ENCODE measurements around the gene RITA1.

Gene RITA1

DNA sequence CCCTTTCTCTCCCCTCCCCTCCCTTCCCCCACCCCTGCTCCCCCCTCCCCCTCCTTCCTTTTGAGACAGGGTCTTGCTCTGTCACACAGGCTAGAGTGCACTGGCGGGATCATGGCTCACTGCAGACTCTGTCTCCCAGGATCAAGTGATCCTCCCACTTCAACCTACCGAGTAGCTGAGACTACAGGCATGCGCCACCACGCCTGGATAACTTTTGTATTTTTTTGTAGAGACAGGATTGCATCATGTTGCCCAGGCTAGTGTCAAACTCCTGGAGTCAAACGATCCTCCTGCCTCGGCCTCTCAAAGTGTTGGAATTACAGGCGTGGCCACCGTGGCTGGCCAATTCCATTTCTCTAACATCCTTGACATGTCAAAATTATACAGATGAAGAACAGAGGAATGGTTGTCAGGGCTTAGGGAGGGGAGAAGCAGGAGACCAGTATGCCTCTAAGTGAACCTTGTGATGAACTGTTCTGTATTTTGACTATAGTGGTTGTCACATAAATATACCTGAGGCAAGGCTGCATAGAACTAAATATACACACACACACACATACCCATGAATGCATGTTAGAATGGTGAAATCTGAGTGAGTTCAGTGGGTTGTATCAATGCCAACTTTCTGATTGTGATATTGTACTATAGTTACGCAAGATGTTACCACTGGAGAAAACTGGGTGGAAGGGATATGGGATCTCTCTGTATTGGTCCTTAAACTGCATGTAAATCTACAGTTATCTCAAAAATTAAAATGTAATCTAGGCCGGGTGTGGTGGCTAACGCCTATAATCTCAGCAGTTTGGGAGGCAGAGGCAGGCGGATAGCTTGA, 39.6 kb upstream of the RITA1 start:
- ATAC-seq (replicated peaks; ENCODE audit: extremely low read depth, poor library complexity, severe bottlenecking) (no peak), DNase-seq (ENCODE audit: low spot score in 2 of 2) (no peak)
- peaks cover 11% of the 10 kb centered on the region for H3K27me3 Mint-ChIP-seq
- H3K27ac Mint-ChIP-seq (ENCODE audit: low read depth): no peak overlapping the region
- H3K4me3 Mint-ChIP-seq: no peak overlapping the region
- H3K36me3 Mint-ChIP-seq (ENCODE audit: insufficient read depth): no peaks in the 10 kb centered on the region
- no peaks in the 10 kb centered on the region for H3K4me1 Mint-ChIP-seq
- no peaks in the 10 kb centered on the region for H3K9me3 Mint-ChIP-seq

DNA sequence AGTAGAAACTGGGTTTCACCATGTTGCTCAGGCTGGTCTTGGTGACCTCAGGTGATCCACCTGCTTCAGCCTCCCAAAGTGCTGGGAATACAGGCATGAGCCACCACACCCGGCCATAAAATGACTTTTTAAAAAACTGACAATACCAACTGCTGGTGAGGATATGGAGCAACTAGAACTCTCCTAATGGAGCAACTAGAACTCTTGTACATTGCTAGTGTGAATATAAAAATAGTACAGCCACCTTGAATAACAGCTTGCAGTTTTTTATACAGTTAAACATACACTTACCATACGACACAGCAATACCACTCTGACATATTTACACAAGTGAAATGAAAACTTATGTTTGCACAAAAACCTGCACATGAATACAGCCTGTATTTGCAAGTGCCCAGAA, 38.5 kb upstream of the RITA1 start:
- no peak for ATAC-seq (replicated peaks; ENCODE audit: extremely low read depth, poor library complexity, severe bottlenecking)
- DNase-seq (ENCODE audit: low spot score in 2 of 2): no peak
- Mint-ChIP-seq H3K9me3 (no peaks in the 10 kb centered on the region), H3K4me1 (peaks cover 2% of the 10 kb centered on the region), H3K4me3 (no peak overlapping the region), H3K27ac (ENCODE audit: low read depth) (no peak overlapping the region), H3K27me3 (peaks cover 15% of the 10 kb centered on the region), H3K36me3 (ENCODE audit: insufficient read depth) (no peaks in the 10 kb centered on the region)

DNA sequence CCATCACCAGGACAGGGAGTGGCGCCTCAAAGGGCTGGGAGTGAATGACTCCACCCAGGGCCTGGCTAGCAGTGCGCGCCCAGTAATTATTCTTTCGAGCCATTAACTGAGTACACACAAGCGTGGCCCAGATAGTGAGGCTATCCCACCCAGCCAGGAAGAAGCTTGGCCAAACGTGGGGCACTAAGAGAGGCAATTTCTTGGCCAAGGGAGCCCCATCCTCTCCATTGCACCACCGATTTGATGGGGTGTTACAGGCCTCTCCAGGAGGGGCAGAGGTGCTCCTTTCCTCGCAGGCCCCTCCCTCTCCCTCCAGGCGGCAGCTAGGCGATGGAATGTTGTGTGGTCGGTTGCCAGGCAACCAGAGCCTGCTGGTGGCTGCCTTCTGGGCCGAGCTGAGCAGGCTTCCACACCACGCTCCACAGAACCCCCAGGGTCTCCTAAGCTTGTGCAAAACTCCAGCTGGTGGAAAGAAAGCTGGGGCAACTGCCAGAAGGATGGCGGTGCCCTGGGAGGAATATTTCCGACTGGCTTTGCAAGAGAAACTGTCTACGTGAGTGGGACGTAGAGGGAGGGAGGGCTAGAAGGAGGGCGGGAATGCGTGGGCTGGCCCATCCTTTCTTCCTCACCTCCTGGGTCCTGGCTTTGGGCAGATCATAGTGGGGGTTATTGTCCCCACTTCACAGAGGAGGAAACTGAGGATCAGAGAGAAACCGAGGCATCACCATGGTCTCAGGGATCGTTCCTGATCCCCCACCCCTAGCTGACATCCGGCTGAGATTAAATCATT, 36.0 kb upstream of the RITA1 start, which contains the start of gene CFAP73:
Gene CFAP73 (plus strand): TSS at position 364 of the 790 bp plus-strand sequence. CDS start 134 bp downstream, at position 498.
- H3K9me3 Mint-ChIP-seq: no peaks in the 10 kb centered on the region
- peaks cover 23% of the 10 kb centered on the region for H3K27me3 Mint-ChIP-seq
- H3K27ac Mint-ChIP-seq (ENCODE audit: low read depth): no peak within 1 kb of the TSS
- ATAC-seq (replicated peaks; ENCODE audit: extremely low read depth, poor library complexity, severe bottlenecking) (no peak), DNase-seq (ENCODE audit: low spot score in 2 of 2) (no peak)
- H3K4me3 Mint-ChIP-seq: no peak within 1 kb of the TSS
- peaks cover 4% of the 10 kb centered on the region for H3K36me3 Mint-ChIP-seq (ENCODE audit: insufficient read depth)
- peaks cover 9% of the 10 kb centered on the region for H3K4me1 Mint-ChIP-seq

DNA sequence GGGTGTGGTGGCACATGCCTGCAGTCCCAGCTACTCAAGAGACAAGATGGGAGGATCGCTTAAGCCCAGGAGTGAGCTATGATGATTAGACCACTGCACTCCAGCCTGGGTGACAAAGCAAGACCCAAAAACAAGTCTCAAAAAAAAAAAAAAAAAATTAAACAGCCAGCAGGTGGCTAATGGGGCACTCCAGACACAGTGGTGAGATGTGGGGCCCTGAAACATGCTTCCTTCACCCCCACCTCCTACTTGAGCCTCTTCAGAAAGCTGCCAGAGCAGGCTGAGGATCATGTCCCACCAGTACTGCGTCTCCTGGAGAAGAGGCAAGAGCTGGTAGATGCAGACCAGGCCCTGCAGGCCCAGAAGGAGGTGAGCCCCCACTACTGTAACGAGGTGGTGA, 33.9 kb upstream of the RITA1 start:
- Mint-ChIP-seq H3K4me1 (peaks cover 13% of the 10 kb centered on the region), H3K4me3 (peak overlapping the region; percentile 76), H3K9me3 (no peaks in the 10 kb centered on the region), H3K27ac (ENCODE audit: low read depth) (peak overlapping the region; percentile 58), H3K27me3 (peaks cover 23% of the 10 kb centered on the region), H3K36me3 (ENCODE audit: insufficient read depth) (peaks cover 4% of the 10 kb centered on the region)
- ATAC-seq (replicated peaks; ENCODE audit: extremely low read depth, poor library complexity, severe bottlenecking) (no peak), DNase-seq (ENCODE audit: low spot score in 2 of 2) (no peak)

DNA sequence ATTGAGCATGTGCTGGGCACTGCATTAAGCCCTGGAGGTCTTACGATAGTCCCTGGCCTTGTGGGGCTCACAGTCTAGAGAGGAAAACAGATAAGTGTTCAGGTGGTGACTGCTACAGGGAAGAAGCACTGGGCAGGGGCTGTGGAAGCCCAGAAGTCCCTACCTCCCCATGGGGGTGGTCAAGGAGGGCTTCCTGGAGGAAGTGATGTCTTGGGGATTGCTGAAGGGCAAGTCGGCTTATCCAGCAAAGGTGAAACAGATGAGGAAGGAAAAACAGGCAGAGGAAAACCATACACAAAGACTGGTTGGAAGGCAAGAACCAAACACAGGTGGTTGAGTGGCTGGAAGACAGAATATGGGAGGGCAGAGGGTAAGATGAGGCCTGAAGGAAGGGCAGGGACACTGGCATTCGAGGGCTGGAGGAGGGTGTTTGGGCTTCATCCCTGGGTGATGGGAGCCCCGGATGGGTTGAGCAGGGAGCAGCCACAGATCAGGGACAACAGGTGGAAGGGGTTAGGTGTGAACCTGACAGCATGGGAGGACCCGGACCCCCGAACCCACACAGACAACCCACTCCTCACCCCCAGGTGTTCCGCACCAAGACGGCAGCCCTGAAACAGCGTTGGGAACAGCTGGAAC, 33.2 kb upstream of the RITA1 start:
- no peaks in the 10 kb centered on the region for H3K9me3 Mint-ChIP-seq
- DNase-seq (ENCODE audit: low spot score in 2 of 2) (no peak), ATAC-seq (replicated peaks; ENCODE audit: extremely low read depth, poor library complexity, severe bottlenecking) (no peak)
- peak overlapping the region; percentile 58 for H3K27ac Mint-ChIP-seq (ENCODE audit: low read depth)
- H3K4me1 Mint-ChIP-seq: peaks cover 13% of the 10 kb centered on the region
- peaks cover 23% of the 10 kb centered on the region for H3K27me3 Mint-ChIP-seq
- H3K4me3 Mint-ChIP-seq: peak overlapping the region; percentile 76
- H3K36me3 Mint-ChIP-seq (ENCODE audit: insufficient read depth): peaks cover 8% of the 10 kb centered on the region

DNA sequence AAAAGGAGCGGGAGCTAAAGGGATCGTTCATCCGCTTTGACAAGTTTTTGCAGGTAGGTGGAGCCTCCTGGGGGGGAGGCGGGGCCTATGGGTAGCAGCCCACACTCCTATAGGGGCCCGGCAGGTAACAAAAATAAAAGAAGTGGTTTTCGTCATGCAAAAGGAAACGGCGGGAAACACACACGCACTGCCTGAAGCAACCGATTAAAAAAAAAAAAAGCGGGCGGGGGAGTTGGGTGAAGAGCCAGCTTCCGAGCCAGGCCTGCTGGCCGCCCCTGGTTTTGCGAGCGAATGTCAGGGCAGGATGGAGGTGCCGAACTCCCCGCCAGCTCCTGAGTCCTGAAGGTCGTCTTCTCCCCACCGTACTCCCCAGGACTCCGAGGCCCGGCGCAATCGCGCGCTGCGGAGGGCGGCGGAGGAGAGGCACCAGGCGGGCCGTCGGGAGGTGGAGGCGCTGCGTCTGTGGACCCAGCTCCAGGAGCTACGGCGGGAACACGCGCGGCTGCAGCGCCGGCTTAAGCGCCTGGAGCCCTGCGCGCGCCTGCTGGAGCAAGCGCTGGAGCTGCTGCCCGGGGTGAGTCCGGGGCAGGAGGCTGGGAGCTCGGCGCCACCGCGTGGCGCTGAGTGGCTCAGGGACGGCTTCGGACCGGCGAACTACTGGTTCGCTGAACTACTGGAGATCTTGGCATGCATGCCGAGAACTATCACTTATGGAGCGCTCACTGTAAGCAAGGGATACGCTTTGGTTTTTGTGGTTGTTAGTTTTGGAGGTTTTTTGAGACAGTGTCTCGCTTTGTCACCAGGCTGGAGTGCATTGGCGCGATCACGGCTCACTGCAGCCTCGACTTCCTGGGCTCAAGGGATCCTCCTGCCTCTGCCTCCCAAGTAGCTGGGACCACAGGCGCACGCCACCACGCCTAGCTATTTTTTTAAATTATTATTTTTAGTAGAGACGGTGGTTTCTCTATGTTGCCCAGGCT, 32.4 kb upstream of the RITA1 start:
- peaks cover 8% of the 10 kb centered on the region for H3K36me3 Mint-ChIP-seq (ENCODE audit: insufficient read depth)
- DNase-seq (ENCODE audit: low spot score in 2 of 2): peak; percentile 31 to 41
- peaks cover 23% of the 10 kb centered on the region for H3K27me3 Mint-ChIP-seq
- H3K27ac Mint-ChIP-seq (ENCODE audit: low read depth): peak overlapping the region; percentile 58
- H3K4me3 Mint-ChIP-seq: peak overlapping the region; percentile 76
- peaks cover 18% of the 10 kb centered on the region for H3K4me1 Mint-ChIP-seq
- no peaks in the 10 kb centered on the region for H3K9me3 Mint-ChIP-seq
- ATAC-seq (replicated peaks; ENCODE audit: extremely low read depth, poor library complexity, severe bottlenecking): peak; percentile 80

DNA sequence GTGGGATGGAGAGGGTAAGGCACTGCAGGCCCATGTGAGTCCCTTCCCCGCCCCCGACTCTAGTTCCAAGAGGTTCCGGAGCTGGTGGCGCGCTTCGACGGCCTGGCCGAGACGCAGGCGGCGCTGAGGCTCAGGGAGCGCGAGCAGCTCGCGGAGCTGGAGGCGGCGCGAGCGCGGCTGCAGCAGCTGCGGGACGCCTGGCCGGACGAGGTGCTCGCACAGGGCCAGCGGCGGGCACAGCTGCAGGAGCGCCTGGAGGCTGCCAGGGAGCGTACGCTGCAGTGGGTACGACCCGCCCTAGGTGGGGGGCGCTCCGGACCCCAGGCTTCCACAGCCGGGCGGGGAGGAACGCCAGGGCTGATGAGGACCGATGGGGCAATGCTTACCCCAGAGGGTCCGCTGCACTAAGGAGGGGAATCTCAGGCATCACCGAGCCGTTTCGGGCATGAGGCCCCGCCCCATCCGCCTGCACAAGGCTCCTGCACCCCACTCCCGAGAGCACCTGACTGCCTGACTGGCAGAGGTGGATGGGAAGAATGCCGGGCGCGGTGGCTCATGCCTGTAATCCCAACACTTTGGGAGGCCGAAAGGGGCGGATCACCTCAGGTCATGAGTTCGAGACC, 31.1 kb upstream of the RITA1 start:
- H3K4me1 Mint-ChIP-seq: peaks cover 18% of the 10 kb centered on the region

DNA sequence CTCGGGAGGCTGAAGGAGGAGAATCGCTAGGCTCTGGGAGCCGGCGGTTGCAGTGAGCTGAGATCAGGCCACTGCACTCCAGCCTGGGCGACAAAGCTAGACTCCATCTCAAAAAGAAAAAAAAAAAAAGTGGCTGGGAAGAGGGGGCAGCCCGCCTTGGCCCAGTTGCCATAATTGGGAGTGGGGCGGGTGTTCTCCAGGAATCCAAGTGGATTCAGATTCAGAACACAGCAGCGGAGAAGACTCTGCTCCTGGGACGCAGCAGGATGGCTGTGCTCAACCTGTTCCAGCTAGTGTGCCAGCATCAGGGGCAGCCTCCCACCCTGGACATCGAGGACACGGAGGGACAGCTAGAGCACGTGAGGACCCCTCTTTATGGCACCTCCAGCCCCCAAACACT, 30.5 kb upstream of the RITA1 start:
- H3K4me1 Mint-ChIP-seq: peaks cover 18% of the 10 kb centered on the region
- H3K9me3 Mint-ChIP-seq: no peaks in the 10 kb centered on the region
- no peak overlapping the region for H3K27ac Mint-ChIP-seq (ENCODE audit: low read depth)
- no peak for ATAC-seq (replicated peaks; ENCODE audit: extremely low read depth, poor library complexity, severe bottlenecking)
- H3K36me3 Mint-ChIP-seq (ENCODE audit: insufficient read depth): peaks cover 16% of the 10 kb centered on the region
- no peak for DNase-seq (ENCODE audit: low spot score in 2 of 2)
- no peak overlapping the region for H3K4me3 Mint-ChIP-seq
- peaks cover 21% of the 10 kb centered on the region for H3K27me3 Mint-ChIP-seq

More for the DNA sequence above, 31.1 kb upstream of the RITA1 start:
- DNase-seq (ENCODE audit: low spot score in 2 of 2) (no peak), ATAC-seq (replicated peaks; ENCODE audit: extremely low read depth, poor library complexity, severe bottlenecking) (no peak)
- Mint-ChIP-seq H3K27me3 (peaks cover 23% of the 10 kb centered on the region), H3K4me3 (no peak overlapping the region), H3K9me3 (no peaks in the 10 kb centered on the region), H3K27ac (ENCODE audit: low read depth) (no peak overlapping the region), H3K36me3 (ENCODE audit: insufficient read depth) (peaks cover 15% of the 10 kb centered on the region)

DNA sequence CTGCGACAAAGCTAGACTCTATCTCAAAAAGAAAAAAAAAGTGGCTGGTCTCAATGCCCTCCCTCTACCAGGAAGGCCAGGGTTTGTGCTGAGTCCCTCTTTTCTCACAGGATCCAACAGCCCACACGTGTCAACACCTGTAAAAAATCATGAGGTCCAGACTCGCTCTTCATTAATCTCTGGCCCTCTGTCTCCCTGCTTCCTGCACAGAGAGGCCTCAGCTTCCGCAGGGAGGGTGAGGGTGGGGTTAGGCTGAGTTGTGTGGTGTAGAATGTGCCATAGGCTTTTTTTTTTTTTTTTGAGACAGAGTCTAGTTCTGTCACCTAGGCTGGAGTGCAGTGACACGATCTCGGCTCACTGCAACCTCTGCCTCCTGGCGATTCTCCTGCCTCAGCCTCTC, 29.9 kb upstream of the RITA1 start:
- ATAC-seq (replicated peaks; ENCODE audit: extremely low read depth, poor library complexity, severe bottlenecking): no peak
- H3K27me3 Mint-ChIP-seq: peaks cover 15% of the 10 kb centered on the region
- H3K4me1 Mint-ChIP-seq: peaks cover 18% of the 10 kb centered on the region
- H3K9me3 Mint-ChIP-seq: no peaks in the 10 kb centered on the region
- no peak overlapping the region for H3K4me3 Mint-ChIP-seq
- H3K27ac Mint-ChIP-seq (ENCODE audit: low read depth): no peak overlapping the region
- no peak for DNase-seq (ENCODE audit: low spot score in 2 of 2)
- H3K36me3 Mint-ChIP-seq (ENCODE audit: insufficient read depth): peaks cover 20% of the 10 kb centered on the region

DNA sequence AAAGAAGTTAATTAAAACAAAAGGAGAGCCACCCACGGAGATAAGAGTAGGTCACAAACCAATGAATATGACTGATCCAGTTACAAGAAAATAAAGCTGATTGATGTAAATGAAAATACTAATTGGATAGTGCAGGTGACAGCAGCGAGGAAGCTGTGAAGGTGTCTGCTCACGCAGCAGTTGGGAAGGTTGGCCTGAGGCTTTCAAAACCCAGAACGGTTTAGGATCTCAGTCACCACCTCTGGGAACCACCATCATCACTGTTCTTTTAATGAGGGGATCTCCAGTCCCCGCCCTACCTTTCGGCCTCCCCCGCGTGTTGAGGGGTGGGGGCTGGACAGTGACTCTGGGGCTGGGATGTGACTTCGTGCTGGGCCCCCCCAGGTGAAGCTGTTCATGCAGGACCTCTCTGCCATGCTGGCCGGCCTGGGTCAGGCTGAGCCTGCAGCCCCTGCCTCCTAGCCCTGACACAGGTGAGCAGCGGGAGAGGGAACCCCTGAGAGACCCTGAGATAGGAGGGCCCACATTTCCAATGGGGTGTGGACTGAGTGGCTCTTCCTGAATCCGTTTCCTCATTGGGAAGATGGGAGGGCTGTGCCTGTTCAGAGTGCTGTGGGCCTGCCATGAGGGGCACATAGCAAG, 28.2 kb upstream of the RITA1 start:
- Mint-ChIP-seq H3K4me3 (no peak overlapping the region), H3K4me1 (peaks cover 13% of the 10 kb centered on the region), H3K27me3 (peaks cover 4% of the 10 kb centered on the region), H3K27ac (ENCODE audit: low read depth) (no peak overlapping the region), H3K9me3 (no peaks in the 10 kb centered on the region), H3K36me3 (ENCODE audit: insufficient read depth) (peaks cover 31% of the 10 kb centered on the region)
- no peak for DNase-seq (ENCODE audit: low spot score in 2 of 2)
- no peak for ATAC-seq (replicated peaks; ENCODE audit: extremely low read depth, poor library complexity, severe bottlenecking)
